AG09309 (cell line): ENCODE results near the gene GP5.

ENCODE experiments used
- DNase-seq: peaks from one replicate; pipeline ENCODE4 v3.0.0-alpha.2; 2010; ENCODE audit warnings: low read depth
- H3K4me3 ChIP-seq: 2 replicates; pipeline ENCODE4 v1.5.1; 2011; ENCODE audit warnings: mild to moderate bottlenecking, low read depth, low read length, moderate library complexity; ENCODE audit not compliant: control insufficient read depth
- TF ChIP-seq, protein P1 (sequence below): IDR thresholded peaks from 2 replicates; pipeline ENCODE4 v1.5.1; 2011; ENCODE audit warnings: mild to moderate bottlenecking, low read depth, low read length, inconsistent platforms; ENCODE audit not compliant: insufficient read depth, control insufficient read depth; ENCODE audit errors: missing control alignments

The GP5 gene

DNA sequence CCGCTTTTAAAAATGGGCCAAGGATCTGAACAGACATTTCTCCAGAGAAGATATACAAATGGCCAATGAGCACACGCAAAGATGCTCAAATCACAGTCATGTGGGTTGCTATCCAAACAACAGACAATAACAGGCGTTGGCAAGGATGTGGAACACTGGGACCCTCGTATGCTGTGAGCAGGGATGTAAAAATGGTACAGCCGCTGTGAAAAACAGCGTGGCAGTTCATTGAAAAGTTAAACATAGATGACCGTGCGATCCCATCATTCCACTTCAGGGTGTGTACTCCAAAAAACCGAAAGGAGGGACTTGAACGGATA, 22.9 kb downstream of the GP5 start:
- TF ChIP-seq, protein P1, sequence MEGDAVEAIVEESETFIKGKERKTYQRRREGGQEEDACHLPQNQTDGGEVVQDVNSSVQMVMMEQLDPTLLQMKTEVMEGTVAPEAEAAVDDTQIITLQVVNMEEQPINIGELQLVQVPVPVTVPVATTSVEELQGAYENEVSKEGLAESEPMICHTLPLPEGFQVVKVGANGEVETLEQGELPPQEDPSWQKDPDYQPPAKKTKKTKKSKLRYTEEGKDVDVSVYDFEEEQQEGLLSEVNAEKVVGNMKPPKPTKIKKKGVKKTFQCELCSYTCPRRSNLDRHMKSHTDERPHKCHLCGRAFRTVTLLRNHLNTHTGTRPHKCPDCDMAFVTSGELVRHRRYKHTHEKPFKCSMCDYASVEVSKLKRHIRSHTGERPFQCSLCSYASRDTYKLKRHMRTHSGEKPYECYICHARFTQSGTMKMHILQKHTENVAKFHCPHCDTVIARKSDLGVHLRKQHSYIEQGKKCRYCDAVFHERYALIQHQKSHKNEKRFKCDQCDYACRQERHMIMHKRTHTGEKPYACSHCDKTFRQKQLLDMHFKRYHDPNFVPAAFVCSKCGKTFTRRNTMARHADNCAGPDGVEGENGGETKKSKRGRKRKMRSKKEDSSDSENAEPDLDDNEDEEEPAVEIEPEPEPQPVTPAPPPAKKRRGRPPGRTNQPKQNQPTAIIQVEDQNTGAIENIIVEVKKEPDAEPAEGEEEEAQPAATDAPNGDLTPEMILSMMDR, result no peak

DNA sequence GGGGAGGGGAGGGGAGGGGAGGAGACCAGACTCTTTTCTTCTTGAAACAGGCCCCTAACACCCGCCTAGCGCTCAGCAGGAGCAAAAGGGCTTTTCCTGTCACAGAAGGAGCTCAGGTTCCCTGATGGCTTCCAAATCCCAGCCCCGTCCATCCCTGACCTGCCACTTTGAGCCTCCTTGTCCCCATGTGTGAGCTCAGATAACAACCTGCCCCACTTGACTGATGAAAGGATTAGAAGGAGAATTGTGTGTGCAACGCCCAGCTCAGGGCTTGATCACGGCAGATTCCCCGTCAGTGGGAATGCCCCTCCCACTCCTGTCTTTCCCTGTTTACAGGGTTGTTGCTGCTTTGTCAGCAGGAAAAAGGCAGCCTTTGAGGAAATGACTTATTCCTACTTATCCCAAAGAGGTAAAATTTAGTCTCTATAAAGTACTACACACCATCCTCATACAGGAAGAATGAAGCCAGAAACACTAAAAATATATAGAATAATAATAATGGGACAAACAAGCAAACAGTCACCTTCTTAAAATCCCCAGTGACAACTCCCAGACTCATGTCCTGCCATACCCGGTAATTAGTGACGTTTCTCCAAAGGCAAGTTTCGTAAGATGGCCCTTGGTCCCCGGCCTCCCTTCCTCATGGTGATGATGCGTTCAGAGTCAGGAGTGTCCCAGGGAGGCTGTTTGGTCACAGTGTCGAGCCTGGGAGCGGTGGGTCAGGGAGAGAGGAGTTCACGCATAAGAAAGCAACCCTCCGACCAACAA, 23.4 kb downstream of the GP5 start:
- DNase-seq, result no peak
- TF ChIP-seq, protein P1, result no peak
- no peak overlapping the region for H3K4me3 ChIP-seq

More for the DNA sequence above, 22.9 kb downstream of the GP5 start:
- H3K4me3 ChIP-seq, result no peak overlapping the region
- DNase-seq, result no peak

DNA sequence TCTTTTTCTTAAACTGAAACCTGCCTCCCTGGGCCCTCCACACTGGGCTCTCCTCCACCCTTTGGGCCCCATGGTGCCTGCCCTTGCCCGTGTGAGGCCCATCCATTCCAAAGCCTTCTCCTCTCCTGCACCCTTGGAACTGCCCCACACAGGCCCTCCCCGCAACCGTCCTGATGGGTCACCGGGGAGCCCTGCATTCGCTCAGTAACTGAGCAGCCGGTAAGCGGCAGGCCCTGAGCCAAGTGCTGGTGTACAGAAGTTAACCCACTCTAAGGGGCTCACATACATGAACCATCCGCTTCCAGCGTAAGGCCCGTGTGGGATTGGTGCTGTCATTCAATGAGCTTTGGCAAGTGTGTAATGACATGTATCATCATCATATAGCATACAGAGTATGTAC, 24.1 kb downstream of the GP5 start:
- DNase-seq, result no peak
- TF ChIP-seq, protein P1, result no peak
- H3K4me3 ChIP-seq, result no peak overlapping the region

DNA sequence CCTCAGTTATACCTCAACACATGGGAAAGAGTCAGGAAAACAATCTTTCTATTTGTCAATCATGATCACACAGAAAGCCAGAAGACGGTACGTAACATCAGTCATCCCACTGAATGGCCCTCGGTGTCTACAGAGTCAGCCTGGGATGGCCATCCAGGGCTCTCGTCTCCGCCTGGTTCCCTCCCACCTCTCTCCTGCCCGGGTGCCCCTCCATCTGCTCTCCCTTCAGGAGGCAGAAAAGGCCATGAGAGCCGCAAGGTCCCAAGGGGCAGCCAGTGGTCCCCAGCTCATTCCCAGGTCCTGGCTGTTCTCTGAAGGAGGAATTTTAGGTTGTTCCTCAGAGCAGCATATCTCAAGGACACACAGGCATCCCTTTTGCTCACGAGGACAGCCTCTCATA, 25.2 kb downstream of the GP5 start:
- TF ChIP-seq, protein P1, result no peak
- no peak overlapping the region for H3K4me3 ChIP-seq
- DNase-seq, result no peak

DNA sequence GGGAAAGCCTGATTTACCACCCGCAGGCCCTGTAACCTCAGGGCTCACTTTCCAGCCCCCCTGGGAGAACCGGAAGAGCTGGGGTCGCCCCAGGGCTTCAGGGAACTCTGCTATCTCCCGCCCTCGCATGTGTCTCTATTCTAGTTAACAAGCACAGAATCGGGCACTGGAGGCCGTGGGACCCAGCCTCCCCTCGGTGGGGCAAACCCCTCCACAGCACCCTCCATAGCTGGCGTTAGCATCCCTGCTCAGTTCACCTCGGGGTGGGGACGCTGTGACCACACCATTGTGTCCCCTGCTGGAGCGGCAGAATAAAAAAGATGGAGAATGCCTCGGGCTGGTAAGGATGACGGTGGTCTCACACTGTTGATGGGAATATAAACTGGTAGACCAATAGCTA, 26.0 kb downstream of the GP5 start:
- TF ChIP-seq, protein P1, result no peak
- no peak for DNase-seq
- no peak overlapping the region for H3K4me3 ChIP-seq

DNA sequence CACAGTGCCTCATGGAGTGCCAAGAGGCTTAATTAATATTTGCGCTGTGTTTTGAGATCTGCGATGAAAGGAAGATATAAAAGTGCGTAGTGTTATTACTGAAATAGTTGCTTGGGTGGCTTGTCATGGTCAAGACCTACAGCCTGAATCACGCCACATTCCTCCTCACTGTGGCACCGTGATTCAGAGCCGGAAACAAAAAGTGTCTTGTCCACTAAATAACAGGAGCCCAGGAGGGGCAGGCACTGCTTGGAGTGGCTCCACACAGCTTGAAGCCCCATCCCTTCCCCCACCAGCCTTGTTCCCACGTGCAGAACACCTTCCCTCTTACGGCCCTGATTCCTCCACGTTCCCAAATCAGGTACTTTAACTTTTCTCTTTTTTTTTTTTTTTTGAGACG, 28.3 kb downstream of the GP5 start:
- TF ChIP-seq, protein P1, result no peak
- no peak overlapping the region for H3K4me3 ChIP-seq
- DNase-seq, result no peak
